GM19372 (cell line): Measurements from ENCODE around the gene KRT33B.

Experiments
- ATAC-seq: cut with Tn5 transposase; IDR thresholded peaks from one replicate; pipeline ENCODE4 v1.9.1; 2021; ENCODE audit warnings: mild to moderate bottlenecking, low read depth, moderate library complexity; ENCODE audit not compliant: unreplicated experiment

The KRT33B gene

DNA sequence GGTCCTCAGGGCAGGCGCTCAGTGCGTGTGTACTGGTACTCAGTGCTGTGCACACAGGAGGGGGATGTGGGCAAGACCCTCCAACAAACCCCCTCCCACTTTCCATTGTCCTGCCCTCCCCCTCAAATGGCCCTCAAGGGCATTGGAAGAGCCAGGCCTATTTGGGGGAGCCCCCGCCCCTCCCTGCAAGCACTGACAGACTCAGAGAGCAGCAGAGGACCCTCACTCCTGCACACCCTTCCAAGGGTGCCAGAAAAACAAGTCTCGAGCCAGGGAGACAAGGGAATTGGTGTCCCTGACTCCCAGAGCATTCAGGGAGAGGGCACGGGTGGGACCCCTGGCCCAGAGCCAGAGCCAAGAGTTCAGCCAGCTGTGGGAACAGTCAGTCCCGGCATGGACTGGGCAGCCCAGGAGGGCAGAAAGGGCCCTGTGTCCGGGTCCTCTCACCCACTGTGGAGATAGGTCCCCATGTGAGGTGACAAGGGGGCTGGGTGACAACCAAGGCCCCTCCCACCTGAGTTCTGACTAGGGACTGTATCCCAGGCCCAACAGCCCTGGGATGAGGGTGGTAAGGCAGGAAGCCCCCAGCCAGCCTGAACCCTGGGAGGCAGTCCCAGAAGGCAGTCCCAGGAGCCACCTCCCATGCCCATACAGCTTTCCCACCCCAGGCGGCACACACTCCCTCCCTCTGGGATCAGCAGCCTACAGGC lies 42.0 kb downstream of the KRT33B start:
- no peak for ATAC-seq

DNA sequence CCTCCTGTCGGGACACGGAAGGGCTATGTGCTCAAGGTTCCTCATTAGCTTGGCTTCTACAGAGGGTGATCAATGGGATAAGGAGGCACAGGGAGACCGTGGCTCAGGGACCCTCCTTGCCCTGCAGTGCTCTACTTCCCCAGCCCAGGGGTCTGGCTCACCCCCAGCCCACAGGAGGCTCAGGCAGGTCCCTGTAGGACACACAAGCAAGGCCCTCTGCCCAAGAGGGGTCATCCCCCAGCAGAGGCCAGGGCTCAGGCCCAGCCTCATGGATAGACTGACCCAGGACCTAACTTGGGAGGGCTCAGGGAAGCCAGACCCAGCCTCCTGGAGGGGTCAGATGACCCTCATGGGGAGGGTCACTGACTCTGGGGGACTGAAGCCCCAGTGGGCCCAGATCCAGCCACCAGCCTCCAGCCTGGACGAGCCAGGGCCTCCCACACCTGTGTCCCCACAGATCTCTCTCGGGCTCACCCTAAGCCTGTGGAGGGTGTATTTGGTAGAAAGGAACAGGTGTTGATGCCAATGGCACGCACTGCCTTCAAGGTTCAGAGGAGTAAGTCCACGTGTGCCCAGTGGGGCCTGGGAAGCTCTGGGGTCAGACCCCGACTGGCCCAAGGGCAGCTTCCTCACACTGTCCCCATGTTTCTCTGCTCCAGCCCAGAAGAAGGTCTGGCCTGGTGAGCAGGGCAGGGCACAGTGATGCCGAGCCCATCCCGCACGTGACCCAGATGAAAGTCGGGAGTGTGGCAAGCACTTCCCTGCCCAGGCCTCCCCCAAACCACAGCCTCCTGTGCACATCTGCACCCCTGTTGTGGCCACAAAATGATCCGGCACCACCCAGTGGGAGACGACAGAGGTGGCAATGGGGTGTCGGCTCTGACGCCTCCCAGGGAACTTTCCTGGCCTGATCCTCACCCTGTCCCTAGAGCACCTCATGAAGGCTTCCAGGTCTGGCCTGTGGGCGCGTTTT lies 43.2 kb downstream of the KRT33B start:
- no peak for ATAC-seq

DNA sequence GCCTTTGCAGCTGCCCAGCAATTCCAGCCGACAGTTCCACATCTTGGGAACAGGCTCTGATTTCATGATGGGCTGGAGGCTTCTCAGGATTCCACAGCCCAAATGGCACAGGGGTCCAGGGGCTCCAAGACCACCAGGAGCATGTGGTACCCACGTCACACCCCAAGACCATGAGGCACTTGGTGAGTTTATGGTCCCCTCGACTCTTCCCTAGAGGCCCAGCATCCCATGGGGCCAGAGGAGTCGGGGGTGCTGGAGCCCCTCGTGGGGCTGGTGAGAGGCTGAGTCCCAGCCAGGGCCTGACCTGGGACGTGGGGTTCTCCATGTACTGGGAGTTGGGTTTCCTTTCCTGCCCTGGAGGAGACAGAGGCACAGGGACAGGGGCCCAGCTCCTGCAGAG lies 44.0 kb downstream of the KRT33B start:
- no peak for ATAC-seq

DNA sequence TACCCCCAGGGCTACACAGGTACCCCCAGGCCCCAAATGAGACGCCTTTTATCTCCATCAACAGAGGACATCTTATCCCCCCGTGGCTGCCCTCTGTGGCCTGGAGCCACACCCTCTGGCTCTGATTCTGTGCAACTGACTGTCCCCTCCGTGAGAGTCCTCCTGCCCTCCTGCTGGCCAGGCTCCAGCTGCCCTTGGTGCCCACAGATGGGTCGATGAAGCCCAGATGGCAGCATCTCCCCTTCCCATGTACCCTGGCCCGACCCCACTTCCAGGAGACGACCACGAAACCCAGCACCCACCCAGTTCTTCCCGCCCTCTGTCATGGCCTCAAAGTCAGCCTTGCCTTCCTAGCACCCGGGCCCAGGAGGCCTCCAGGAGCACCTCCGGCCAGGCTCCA lies 44.5 kb downstream of the KRT33B start:
- no peak for ATAC-seq

DNA sequence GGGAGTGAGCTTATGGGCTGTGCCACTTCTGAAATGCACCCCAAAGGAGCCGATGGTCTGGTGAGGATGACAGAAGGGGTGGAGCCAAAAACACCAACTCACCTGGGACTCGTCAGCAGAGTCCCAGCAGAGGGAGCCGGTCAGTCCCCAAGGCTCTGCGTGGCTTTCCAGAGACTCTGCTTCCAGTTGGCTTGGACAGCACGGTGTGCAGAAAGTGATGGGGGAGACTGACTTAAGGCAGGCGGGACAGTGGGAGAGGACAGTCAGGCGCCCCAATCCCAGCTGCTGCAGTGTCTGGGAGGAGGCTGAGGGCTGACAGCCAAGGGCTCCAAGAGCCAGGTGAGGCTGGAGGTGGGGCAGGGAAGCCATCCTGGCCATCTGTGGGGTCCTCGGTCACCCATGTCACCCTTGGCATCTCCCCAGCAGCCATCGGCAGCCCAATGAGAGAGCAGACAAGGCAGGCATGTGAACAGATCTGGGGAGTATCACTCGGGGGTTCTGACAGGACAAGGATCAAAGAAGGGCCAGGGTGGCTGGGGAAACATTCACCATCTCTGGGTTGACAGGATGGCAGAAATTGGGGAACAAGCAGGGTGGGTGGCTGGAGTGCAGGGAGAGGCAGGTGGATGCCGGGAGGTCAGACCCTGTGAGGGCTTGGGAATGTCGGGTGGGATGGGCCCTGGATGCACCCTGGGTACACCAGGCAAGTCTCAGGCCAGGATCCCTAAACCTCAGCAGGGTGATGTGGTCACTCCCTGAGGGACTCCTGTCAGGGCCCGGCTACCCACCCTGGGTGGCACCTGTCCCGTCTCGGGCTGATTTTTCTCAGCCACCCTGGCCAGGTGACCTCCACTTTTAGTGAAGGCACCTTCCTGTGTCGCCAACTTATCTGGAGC lies 45.2 kb downstream of the KRT33B start:
- no peak for ATAC-seq

DNA sequence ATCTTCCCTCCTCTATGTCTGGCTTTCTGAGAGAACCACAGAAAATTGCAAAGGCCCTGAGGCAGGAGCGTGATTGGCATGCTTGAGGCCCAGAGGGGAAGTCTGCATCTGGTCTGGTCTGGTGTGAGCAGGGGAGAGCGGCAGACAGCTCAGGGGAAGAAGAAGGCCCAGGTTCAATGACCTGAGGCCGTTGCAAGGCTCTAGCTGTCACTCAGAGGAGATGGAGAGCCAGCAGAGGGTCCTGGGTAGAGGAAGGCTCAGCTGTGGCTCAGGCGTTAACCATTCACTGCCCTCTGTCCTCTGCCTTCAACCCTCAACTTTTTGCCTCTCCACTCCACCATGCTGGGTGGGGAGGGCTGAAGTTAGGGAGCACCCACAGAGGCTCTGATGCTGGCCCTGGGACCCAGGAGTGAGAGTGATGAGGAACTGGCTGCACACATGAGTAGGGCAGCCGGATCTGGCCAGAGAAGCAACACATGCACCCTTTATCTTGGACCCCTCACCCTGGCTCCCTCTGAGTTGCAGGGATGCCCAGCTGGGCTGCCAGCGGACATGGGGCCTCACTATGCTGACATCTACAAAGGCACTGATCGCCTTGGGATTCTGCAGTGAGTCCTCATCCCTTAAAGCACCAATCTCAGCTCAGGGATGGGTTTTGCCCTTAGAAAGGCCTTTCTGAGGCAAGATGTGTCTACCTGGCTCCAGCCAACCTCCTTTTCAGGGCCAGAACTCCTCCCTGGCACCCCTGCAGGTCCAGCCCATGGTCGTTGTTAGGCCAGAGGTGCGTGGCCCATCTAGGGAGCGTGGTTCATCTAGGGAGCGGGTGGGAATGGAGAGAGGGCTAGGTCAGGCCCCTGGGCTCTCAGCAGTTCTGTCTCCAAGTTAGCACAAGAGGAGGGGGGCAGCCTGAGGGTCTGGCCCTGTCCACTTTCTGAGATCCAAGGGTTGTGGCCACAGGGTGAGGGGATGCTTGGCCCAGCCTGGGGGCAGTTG lies 46.4 kb downstream of the KRT33B start:
- no peak for ATAC-seq

DNA sequence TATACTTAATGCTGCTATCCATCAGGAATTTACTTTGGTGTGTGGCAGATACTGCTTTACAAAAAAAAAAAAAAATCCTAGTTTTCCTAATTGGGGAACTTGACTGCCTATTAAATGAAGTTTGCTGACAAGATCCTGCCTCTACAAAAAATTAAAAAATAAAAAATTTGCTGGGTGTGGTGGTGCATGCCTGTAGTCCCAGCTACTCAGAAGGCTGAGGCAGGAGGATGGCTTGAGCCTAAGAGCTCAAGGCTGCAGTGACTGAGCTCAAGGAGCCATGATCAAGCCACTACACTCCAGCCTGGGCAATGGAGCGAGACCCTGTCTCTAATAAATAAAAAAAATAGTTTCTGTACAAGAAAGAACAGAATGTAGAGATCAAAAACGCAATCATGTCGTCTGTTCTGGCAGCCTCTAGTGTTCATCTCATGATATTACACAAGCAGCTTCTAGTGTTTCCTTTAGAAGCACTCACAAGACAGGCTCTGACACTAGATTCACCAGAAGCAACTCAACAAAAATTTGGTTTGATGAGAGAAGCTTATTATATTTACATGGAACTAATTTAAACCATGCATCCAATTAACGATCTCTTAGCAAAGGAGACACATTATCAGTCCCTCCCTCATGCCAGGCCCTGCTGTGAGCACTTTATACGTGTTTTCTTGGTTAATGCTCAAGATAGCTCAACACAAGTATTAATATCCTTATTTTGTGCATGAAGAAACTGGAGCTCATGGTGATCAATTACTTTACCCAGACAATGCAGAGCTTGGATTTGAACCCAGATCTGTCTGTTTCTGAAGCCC lies 47.3 kb downstream of the KRT33B start:
- no peak for ATAC-seq

DNA sequence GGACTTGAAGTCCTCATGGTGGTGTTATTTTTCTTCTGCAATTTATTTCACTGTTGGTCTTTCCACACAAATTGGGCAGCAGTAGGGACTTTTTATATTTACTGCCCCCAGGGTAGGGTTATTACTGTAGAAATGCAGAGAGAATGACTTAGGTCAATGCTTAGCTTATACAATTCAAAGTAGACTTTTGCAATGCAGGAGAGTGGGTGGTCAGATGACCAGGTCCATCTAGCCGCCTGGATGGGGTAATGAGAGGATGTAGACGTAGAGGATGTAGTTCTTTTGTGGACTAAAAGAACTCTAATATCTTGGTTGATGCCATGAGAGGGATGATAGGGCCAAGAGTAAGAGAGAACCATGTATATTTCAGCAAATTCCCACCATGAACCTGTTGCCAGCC lies 51.4 kb downstream of the KRT33B start:
- no peak for ATAC-seq

DNA sequence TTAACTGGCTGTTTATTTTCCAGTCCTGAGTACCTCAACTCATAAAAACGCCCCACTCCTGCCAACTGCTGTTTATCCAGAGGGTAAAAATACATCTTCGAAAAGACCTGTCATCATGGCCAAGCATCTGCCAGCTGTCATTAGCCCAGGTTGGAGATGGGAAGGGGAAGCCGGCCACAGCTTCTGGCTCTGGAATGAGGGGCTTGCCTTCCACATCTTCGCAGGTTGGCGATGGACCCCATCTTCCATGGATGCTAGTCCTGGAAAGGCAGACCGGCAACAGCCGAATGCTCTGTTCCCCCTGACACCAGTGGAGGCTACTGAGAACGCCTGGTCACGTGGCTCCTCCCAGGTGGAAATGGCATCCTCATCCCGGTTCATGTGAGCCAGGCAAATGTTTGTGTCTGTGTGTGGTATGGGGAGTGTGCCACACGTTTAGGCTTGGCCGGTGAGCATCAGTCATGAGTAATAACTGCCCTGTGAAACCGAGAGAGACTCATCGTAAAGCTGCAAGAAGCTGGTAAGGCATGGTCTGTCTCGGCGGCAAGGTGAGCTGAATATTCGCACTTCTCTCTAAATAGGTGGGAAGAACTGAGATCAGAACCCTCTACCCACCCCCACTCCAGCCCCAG lies 53.7 kb downstream of the KRT33B start:
- no peak for ATAC-seq

DNA sequence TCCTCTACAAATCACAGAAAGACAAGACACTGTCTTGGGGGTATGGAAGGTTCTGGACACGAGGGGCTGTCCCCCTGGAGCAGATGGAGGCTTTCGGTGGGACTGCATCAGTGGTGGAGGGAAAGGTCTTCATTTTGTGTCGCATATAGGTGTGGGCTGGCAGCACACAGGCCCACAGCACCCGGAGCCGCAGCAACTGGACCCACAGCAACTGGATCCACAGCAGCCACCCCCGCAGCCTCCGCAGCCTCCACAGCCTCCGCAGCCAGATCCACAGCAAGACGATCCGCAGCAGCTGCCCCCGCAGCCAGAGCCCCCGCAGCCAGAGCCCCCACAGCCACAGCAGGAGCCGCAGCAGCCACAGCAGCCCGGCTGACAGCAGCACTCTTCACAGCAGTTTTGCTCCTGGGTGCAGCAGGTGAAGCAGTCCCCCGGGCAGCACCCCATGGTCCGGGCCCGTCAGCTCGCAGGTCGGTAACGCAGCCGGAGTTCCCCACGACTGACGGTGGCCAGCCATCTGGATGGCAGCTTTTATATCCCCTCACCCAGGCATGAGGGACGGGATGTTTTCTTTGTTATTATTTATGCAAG lies 54.3 kb downstream of the KRT33B start, which contains the start of gene KRTAP17-1:
TSS of gene KRTAP17-1 (minus strand) at position 507 of the 591 bp plus-strand sequence. CDS start at position 447, 60 bp downstream.
- ATAC-seq, result no peak
